ENCODE measurements around the gene TMEM92.

DNA sequence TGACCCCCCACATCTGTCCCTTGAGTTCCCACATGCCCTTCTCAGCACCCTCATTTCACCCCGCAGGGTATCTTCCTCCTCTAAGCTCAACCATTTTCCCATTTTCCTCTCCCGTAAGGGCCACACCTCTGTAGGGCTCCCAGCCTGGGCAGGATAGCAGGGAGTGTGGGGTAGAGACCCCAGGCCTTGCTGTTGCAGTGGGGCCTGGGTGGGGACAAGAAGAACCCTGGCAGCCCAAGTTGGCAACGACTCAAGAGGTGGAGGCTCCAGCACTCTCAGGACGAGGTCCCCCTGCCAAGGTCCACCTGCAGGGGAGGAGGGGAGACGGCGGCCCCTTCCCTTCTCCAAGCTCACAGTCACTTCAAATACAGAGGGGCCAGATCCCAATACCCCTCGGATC lies 2.0 kb upstream of the TMEM92 start:
- TF ChIP-seq, protein P1, sequence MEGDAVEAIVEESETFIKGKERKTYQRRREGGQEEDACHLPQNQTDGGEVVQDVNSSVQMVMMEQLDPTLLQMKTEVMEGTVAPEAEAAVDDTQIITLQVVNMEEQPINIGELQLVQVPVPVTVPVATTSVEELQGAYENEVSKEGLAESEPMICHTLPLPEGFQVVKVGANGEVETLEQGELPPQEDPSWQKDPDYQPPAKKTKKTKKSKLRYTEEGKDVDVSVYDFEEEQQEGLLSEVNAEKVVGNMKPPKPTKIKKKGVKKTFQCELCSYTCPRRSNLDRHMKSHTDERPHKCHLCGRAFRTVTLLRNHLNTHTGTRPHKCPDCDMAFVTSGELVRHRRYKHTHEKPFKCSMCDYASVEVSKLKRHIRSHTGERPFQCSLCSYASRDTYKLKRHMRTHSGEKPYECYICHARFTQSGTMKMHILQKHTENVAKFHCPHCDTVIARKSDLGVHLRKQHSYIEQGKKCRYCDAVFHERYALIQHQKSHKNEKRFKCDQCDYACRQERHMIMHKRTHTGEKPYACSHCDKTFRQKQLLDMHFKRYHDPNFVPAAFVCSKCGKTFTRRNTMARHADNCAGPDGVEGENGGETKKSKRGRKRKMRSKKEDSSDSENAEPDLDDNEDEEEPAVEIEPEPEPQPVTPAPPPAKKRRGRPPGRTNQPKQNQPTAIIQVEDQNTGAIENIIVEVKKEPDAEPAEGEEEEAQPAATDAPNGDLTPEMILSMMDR (IDR thresholded peaks at IDR 0.05), result no peak
- TF ChIP-seq POLR2A (IDR thresholded peaks at IDR 0.05), result no peak
